GM21723 (cell line): Measurements from ENCODE around the gene HSD17B2.
"Not testable (repeated sequence)": the region's sequence is repeated elsewhere in the genome, so short reads cannot be mapped to it uniquely, and the experiment has no call there.

ENCODE experiments used
- ATAC-seq: cut with Tn5 transposase; IDR thresholded peaks from one replicate; pipeline ENCODE4 v1.9.1; 2021; ENCODE audit warnings: mild to moderate bottlenecking, moderate library complexity; ENCODE audit not compliant: unreplicated experiment

The HSD17B2 gene

DNA sequence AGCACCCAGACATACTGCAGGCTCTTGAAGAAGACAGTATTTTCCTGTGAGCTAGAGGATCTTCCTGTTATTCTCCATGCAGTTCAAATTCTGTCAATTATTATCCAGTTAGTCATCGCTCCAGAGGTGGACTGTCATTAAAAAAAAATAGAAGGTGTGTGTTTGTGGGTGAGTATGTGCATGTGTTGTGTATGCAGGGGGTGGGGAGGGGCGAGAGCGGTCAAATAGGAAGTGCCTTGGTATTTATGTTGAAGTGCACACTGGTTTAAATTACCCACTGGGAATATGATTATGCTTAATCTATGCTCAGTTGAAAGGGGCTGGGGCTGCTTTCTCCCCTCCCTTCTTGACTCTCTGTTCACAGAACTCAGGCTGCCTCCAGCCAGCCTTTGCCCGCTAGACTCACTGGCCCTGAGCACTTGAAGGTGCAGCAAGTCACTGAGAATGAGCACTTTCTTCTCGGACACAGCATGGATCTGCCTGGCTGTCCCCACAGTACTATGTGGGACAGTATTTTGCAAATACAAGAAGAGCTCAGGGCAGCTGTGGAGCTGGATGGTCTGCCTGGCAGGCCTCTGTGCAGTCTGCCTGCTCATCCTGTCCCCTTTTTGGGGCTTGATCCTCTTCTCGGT, at the start of gene HSD17B2:
Gene HSD17B2, plus strand, starts transcription at position 273 of the 632 bp plus-strand sequence. Its CDS starts 172 bp downstream, at position 445.
- no peak for ATAC-seq

GRCh38 chr16:81987121-81987520, 47.9 kb upstream of the HSD17B2 start:
- ATAC-seq = no peak

DNA sequence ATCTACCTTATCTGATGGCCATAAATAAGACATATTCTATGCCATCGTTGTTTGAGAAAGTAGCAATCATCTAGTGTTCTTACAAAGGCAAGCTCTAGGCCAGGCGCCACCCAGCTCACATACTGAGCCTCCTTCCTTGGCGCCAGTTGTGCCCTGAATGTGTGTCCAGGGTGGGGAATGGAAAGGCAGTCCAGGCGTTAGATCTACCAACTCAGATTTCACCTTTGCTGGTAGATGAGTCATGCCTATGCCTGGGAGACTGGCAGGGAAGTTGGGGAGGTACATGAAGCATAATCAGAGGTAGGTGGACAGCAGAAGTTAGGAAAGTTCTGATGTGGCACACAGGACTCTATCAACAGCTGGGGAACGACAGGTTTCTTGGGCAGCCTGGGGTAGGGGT, 47.3 kb upstream of the HSD17B2 start:
- ATAC-seq = no peak

- ATAC-seq = no peak
Measured at GRCh38 chr16:81992859-81993258, 42.2 kb upstream of the HSD17B2 start.

GRCh38 chr16:81994485-81994884, 40.6 kb upstream of the HSD17B2 start:
- no peak for ATAC-seq

DNA sequence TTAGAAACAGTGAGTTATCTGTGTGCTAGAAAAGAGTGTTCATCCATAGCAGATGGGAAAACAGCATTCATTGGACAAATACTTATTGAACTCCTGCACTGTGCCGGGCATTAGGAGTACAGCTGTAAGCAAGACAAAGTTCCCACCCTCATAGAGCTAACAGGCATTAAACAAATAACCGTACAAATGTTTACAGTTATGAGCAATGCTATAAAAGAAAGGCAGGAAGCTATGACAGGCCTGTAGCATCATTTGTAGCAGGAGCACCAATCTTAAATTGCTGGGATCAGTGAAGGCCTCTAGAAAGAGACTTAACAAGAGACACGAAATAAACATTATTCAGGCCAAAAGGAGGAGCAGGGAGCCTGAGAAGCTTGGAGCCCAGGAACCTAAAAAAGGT, 39.4 kb upstream of the HSD17B2 start:
- ATAC-seq = no peak

GRCh38 chr16:81996664-81997509, 38.2 kb upstream of the HSD17B2 start:
- no peak for ATAC-seq

GRCh38 chr16:81997738-81998137, 37.3 kb upstream of the HSD17B2 start:
- ATAC-seq = no peak

- no peak for ATAC-seq
Measured at GRCh38 chr16:82002831-82003230, 32.2 kb upstream of the HSD17B2 start.

- ATAC-seq = no peak
Measured at GRCh38 chr16:82004601-82005000, 30.5 kb upstream of the HSD17B2 start.

DNA sequence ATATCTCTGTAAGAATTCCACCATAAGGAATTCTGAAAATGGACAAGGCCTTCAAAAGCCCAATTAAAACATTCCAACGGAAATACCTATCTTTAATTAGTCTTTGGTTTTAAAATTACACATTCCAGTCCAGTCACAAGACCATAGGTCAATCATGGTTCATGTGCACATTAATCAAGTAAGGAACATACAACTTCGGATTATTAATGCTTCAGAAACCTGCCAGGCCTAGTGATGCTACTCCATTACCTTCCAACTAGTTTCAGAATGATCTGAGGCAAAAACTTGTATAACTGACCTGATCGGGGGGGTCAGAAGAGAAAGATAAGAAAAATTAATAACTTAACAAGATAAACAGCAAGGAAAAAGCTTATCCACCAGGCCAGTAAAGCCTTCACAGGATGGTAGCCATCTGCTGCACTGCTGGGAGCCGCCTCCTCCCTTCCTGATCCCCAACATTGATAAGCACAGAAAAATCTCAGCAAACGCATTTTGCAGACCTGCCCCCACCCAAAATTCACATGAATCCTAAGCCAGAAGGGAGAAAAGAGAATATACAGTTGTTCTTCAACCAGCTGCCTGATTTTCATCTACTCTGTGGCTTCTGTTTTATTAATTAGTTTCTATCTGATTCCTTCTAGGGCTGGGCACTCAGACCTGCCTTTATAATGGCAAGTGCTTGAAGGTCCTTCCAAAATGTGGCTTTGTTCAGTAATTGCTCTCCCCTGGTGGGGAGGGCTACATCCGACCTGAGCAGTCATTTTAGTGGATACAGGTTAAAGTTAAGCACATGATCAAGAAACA, 29.8 kb upstream of the HSD17B2 start:
- no peak for ATAC-seq

DNA sequence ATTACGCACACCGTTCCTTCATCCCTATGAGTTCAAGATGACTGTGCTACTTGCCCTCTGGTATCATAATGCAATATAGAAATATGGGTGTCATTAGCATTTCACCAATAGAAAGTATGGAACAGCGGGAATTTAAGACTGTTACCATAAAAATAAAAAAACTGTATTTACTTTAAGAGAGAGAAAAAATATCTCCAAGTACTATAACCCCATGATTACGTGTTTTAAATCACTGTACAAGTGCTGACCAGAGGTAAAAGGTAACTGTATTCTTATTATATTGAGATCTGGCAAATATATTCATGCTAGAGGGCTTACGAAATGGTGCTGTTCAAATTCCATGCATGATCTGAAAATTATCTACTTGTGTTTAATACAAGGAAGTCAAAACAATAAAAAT, 29.0 kb upstream of the HSD17B2 start:
- ATAC-seq = no peak

- ATAC-seq = no peak
Measured at GRCh38 chr16:82007189-82007588, 27.9 kb upstream of the HSD17B2 start.

GRCh38 chr16:82008957-82009592, 26.0 kb upstream of the HSD17B2 start:
- no peak for ATAC-seq

GRCh38 chr16:82009789-82010188, 25.3 kb upstream of the HSD17B2 start:
- not testable (repeated sequence) for ATAC-seq

GRCh38 chr16:82010649-82011048, 24.4 kb upstream of the HSD17B2 start:
- no peak for ATAC-seq

- peak; percentile 94 for ATAC-seq
Measured at GRCh38 chr16:82011199-82011641, 23.8 kb upstream of the HSD17B2 start, which contains the start of gene SDR42E1. TSS of gene SDR42E1 (minus strand) at chr16:82011470. CDS start at chr16:82000858, 10,612 bp downstream.

DNA sequence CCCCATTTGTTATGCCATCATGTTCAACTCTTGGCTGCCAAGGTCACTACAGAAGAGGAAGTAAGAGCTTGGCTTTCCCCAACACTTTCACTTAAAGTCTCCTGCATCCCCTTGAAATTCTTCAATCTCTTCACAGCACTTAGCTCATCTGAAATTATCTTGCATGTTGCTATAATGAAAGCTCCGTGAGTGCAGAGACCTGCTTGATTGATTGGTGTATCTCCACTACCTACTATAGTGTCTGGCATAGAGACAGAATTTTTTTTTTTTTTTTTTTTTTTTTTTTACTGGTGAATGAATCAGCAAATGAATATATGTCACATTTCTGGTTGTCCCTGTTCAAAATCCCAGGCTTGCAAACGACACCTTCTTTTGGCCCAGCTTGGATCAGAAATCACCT, 21.9 kb upstream of the HSD17B2 start:
- ATAC-seq = no peak

GRCh38 chr16:82016263-82016662, 18.8 kb upstream of the HSD17B2 start:
- no peak for ATAC-seq

DNA sequence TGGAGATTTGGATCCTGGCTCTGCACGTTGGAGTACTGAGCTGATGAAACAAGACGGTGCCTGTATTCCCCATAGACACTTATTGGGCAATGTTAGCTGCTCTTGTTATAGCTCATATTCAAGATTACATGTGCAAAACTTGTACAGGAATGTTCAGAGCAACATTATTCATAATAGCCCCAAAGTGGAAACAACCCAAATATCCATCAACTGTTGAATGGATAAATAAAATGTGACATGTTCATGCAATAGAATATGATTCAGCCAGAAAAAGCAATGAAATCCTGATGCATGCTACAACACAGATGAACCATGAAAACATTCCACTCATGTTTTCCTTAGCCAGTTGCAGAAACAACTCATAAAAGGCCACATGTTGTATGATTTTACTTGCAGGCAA, 18.1 kb upstream of the HSD17B2 start:
- ATAC-seq = no peak
